Endodermal cell (in vitro differentiated cells): ENCODE measurements around the gene RAC2. TPM values are rescaled to one million over a fixed set of nuclear protein-coding genes. Genes with fewer than 3 reads are reported as not detected.

ENCODE experiments used
- DNase-seq: peaks from one replicate; pipeline ENCODE4 v3.0.0-alpha.2; 2017
- H3K27ac ChIP-seq: 2 replicates; pipeline ENCODE4 v1.5.1; 2013; ENCODE audit warnings: mild to moderate bottlenecking, low read depth, low read length, moderate library complexity
- H3K27me3 ChIP-seq: 2 replicates; pipeline ENCODE4 v1.6.1; 2013; ENCODE audit warnings: mild to moderate bottlenecking, low read length, moderate library complexity; ENCODE audit not compliant: insufficient read depth, control insufficient read depth, poor library complexity, severe bottlenecking
- H3K36me3 ChIP-seq: 2 replicates; pipeline ENCODE4 v1.7.0; 2013; ENCODE audit warnings: mild to moderate bottlenecking, low read length, moderate library complexity; ENCODE audit not compliant: control insufficient read depth, insufficient read depth
- H3K4me1 ChIP-seq: one replicate; pipeline ENCODE4 v1.7.0; 2013; ENCODE audit warnings: low read length; ENCODE audit not compliant: control insufficient read depth, insufficient read depth
- H3K4me3 ChIP-seq: 2 replicates; pipeline ENCODE4 v1.5.1; 2013; ENCODE audit warnings: mild to moderate bottlenecking, low read length, moderate library complexity
- H3K9ac ChIP-seq: 2 replicates; pipeline ENCODE4 v1.6.1; 2013; ENCODE audit warnings: mild to moderate bottlenecking, low read length, moderate library complexity; ENCODE audit not compliant: poor library complexity, severe bottlenecking; ENCODE audit errors: extremely low read depth
- H3K9me3 ChIP-seq: 2 replicates; pipeline ENCODE4 v1.6.1; 2013; ENCODE audit warnings: mild to moderate bottlenecking, low read length, moderate library complexity; ENCODE audit not compliant: control insufficient read depth
- H3K27ac Mint-ChIP-seq: 2 replicates; pipeline ENCODE4 v1.8.0; 2020; ENCODE audit warnings: mixed read lengths
- H3K27me3 Mint-ChIP-seq: 2 replicates; pipeline ENCODE4 v1.8.0; 2021; ENCODE audit warnings: mild to moderate bottlenecking, mixed read lengths; ENCODE audit not compliant: insufficient read depth
- H3K36me3 Mint-ChIP-seq: 2 replicates; pipeline ENCODE4 v1.8.0; 2020; ENCODE audit warnings: low read depth, mixed read lengths
- H3K4me1 Mint-ChIP-seq: 2 replicates; pipeline ENCODE4 v1.8.0; 2020; ENCODE audit warnings: mixed read lengths
- H3K4me3 Mint-ChIP-seq: 2 replicates; pipeline ENCODE4 v1.8.0; 2020; ENCODE audit warnings: mild to moderate bottlenecking, moderate library complexity, mixed read lengths
- H3K9me3 Mint-ChIP-seq: 2 replicates; pipeline ENCODE4 v1.8.0; 2020; ENCODE audit warnings: mild to moderate bottlenecking, mixed read lengths
- WGBS, 2 experiments: methylation state at CpG; one replicate each; pipeline versions ENCODE4 v1.1.5 to v1.1.7; 2013; ENCODE audit warnings: missing lambda C conversion rate in 2 of 2, mixed read lengths in 1 of 2; ENCODE audit not compliant: insufficient coverage in 1 of 2, insufficient read length in 1 of 2; 5-methylcytosine and 5-hydroxymethylcytosine counted together
- total RNA-seq, 2 donors: library from RNA; stranded (reverse); fragmentation: NEBNext Ultra II Directional in 1 of 2; extraction: Animal tissue kit (Norgen Biotek cat#: 25700) in 1 of 2; gene quantifications; 2 replicates in 1 of 2; 3 replicates in 1 of 2; pipeline ENCODE4 v1.2.1, GENCODE V29; 2021
- TF ChIP-seq, protein P1 (sequence below): fragments of 200-600 bp; sonication (generic); conservative IDR thresholded peaks from 2 replicates; pipeline ENCODE4 v1.5.0; 2021; ENCODE audit warnings: antibody characterized with exemption, mild to moderate bottlenecking

RAC2 gene
- total RNA-seq, 2 donors from 2014 or later: 4.5 to 5.6 TPM

DNA sequence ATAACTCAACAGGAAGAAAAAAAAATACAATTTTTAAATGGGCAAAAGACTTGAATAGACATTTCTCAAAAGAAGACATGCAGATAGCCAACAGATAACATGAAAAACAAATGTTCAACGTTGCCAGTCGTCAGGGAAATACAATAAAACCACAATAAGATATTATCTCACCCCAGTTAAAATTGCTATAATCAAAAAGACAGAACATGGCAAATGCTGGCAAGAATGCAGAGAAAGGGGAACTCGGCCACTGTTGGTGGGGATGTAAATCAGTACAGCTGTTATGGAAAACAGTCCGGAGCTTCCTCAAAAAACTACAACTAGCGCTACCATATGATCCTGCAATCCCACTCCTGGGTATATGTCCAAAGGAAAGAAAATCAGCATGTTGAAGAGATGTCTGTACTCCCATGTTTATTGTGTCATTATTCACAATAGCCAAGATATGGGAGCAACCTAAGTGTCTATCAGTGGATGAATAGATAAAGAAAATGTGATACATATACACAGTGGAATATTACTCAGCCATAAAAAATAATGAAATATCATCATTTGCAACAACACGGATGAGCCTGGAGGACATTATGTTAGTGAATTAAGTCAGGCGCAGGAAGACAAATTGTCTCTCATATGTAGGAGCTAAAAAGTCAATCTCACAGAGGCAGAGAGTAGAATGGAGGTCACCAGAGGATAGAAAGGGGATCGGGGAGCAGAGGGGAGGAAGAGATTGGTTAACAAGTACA is 26.0 kb upstream of the RAC2 start:
- Mint-ChIP-seq H3K27ac (no peak overlapping the region), H3K9me3 (no peaks in the 10 kb centered on the region), H3K36me3 (no peaks in the 10 kb centered on the region), H3K4me1 (peaks cover 4% of the 10 kb centered on the region), H3K27me3 (peaks cover 4% of the 10 kb centered on the region), H3K4me3 (no peak overlapping the region)
- H3K36me3 ChIP-seq: no peaks in the 10 kb centered on the region
- TF ChIP-seq, protein P1, sequence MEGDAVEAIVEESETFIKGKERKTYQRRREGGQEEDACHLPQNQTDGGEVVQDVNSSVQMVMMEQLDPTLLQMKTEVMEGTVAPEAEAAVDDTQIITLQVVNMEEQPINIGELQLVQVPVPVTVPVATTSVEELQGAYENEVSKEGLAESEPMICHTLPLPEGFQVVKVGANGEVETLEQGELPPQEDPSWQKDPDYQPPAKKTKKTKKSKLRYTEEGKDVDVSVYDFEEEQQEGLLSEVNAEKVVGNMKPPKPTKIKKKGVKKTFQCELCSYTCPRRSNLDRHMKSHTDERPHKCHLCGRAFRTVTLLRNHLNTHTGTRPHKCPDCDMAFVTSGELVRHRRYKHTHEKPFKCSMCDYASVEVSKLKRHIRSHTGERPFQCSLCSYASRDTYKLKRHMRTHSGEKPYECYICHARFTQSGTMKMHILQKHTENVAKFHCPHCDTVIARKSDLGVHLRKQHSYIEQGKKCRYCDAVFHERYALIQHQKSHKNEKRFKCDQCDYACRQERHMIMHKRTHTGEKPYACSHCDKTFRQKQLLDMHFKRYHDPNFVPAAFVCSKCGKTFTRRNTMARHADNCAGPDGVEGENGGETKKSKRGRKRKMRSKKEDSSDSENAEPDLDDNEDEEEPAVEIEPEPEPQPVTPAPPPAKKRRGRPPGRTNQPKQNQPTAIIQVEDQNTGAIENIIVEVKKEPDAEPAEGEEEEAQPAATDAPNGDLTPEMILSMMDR: no peak
- peaks cover 4% of the 10 kb centered on the region for H3K27me3 ChIP-seq
- no peaks in the 10 kb centered on the region for H3K9me3 ChIP-seq
- no peak overlapping the region for H3K27ac ChIP-seq
- H3K4me3 ChIP-seq: no peak overlapping the region
- no peaks in the 10 kb centered on the region for H3K4me1 ChIP-seq
- no peak for DNase-seq
- WGBS, 2 experiments: 89 to 92% methylated on average over 7 to 8 of the region's 8 CpGs
- no peak overlapping the region for H3K9ac ChIP-seq

- Histone ChIP-seq H3K36me3 (no peaks in the 10 kb centered on the region), H3K9ac (no peak overlapping the region), H3K27me3 (peaks cover 4% of the 10 kb centered on the region), H3K4me1 (no peaks in the 10 kb centered on the region), H3K27ac (no peak overlapping the region), H3K4me3 (no peak overlapping the region), H3K9me3 (peaks cover 12% of the 10 kb centered on the region)
- H3K4me1 Mint-ChIP-seq: peaks cover 4% of the 10 kb centered on the region
- H3K36me3 Mint-ChIP-seq: no peaks in the 10 kb centered on the region
- 90 to 92% methylated on average over 5 to 11 of the region's 11 CpGs for WGBS, 2 experiments
- peaks cover 7% of the 10 kb centered on the region for H3K27me3 Mint-ChIP-seq
- no peak overlapping the region for H3K27ac Mint-ChIP-seq
- no peak overlapping the region for H3K4me3 Mint-ChIP-seq
- TF ChIP-seq, protein P1: no peak
- peaks cover 17% of the 10 kb centered on the region for H3K9me3 Mint-ChIP-seq
- peak; percentile 42 for DNase-seq
Observed at GRCh38 chr22:37267661-37268413, 23.8 kb upstream of the RAC2 start.

- peaks cover 5% of the 10 kb centered on the region for H3K27me3 ChIP-seq
- no peak overlapping the region for H3K27ac ChIP-seq
- no peak overlapping the region for H3K4me3 ChIP-seq
- H3K9me3 Mint-ChIP-seq: peaks cover 17% of the 10 kb centered on the region
- no peaks in the 10 kb centered on the region for H3K36me3 Mint-ChIP-seq
- peaks cover 14% of the 10 kb centered on the region for H3K27me3 Mint-ChIP-seq
- H3K36me3 ChIP-seq: no peaks in the 10 kb centered on the region
- H3K4me3 Mint-ChIP-seq: peak overlapping the region; percentile 31
- H3K4me1 ChIP-seq: no peaks in the 10 kb centered on the region
- H3K4me1 Mint-ChIP-seq: peaks cover 4% of the 10 kb centered on the region
- no peak overlapping the region for H3K9ac ChIP-seq
- WGBS, 2 experiments: 35 to 45% methylated on average over 13 to 22 of the region's 22 CpGs
- H3K27ac Mint-ChIP-seq: peak overlapping the region; percentile 85
- peaks cover 12% of the 10 kb centered on the region for H3K9me3 ChIP-seq
- TF ChIP-seq, protein P1: peak; percentile 87
- DNase-seq: peak; percentile 91
Observed at GRCh38 chr22:37267135-37267587, 23.1 kb upstream of the RAC2 start.
